OCI-LY7 (cell line): ENCODE measurements around the gene ZNF547. TPM values are rescaled to one million over a fixed set of nuclear protein-coding genes. Genes with fewer than 3 reads are reported as not detected.

ENCODE experiments used
- BruUV-seq: library from RNA; stranded (reverse); fragments of 400-500 nt; replicated peaks from 2 replicates; lab custom pipeline; 2021; lab: Mats Ljungman, UMichigan
- CTCF ChIA-PET: fragments of 300-600 bp; sonication (Branson Sonifier 250); formaldehyde crosslinking; loops from one replicate; lab custom pipeline; 2022; ENCODE audit warnings: antibody characterized with exemption; ENCODE audit not compliant: unreplicated experiment; lab: Charles Lee
- POLR2A ChIA-PET: fragments of 300-600 bp; sonication (Branson Sonifier 250); formaldehyde crosslinking; loops from one replicate; lab custom pipeline; 2022; ENCODE audit warnings: antibody characterized with exemption; lab: Charles Lee
- DNase-seq: peaks from one replicate; pipeline ENCODE4 v3.0.0-alpha.2; 2015; ENCODE audit warnings: low spot score
- H2AFZ ChIP-seq: fragments of 200-600 bp; sonication (generic), shearing (Covaris generic); 2 replicates; pipeline ENCODE4 v1.6.1; 2014; ENCODE audit warnings: mild to moderate bottlenecking, antibody characterized with exemption, low read length, moderate library complexity
- H3K27ac ChIP-seq: fragments of 200-600 bp; sonication (generic); 2 replicates; pipeline ENCODE4 v1.5.1; 2014; ENCODE audit warnings: mixed run types, low read depth, mild to moderate bottlenecking, moderate library complexity, low read length, inconsistent platforms; ENCODE audit not compliant: poor library complexity, severe bottlenecking
- H3K36me3 ChIP-seq: fragments of 200-600 bp; sonication (generic); 2 replicates; pipeline ENCODE4 v1.6.1; 2014; ENCODE audit warnings: mild to moderate bottlenecking, antibody characterized with exemption, low read length, moderate library complexity, mixed read lengths; ENCODE audit not compliant: insufficient read depth
- H3K4me1 ChIP-seq: fragments of 200-600 bp; sonication (generic); 2 replicates; pipeline ENCODE4 v1.5.1; 2014; ENCODE audit warnings: mild to moderate bottlenecking, low read length; ENCODE audit not compliant: insufficient read depth, poor library complexity, severe bottlenecking
- H3K4me2 ChIP-seq: fragments of 200-600 bp; sonication (generic); 2 replicates; pipeline ENCODE4 v1.6.1; 2014; ENCODE audit warnings: mild to moderate bottlenecking, low read length
- H3K4me3 ChIP-seq: fragments of 200-600 bp; sonication (generic); 2 replicates; pipeline ENCODE4 v1.5.1; 2014; ENCODE audit warnings: mild to moderate bottlenecking, low read depth, low read length; ENCODE audit not compliant: poor library complexity, severe bottlenecking
- H3K79me2 ChIP-seq: fragments of 200-600 bp; sonication (generic); 2 replicates; pipeline ENCODE4 v1.6.1; 2016; ENCODE audit warnings: low read depth, mild to moderate bottlenecking, low read length, moderate library complexity, mixed read lengths; ENCODE audit not compliant: insufficient read depth
- H3K9me2 ChIP-seq: fragments of 200-600 bp; sonication (generic); 2 replicates; pipeline ENCODE4 v1.6.1; 2016; ENCODE audit warnings: mild to moderate bottlenecking, low read length, mixed read lengths; ENCODE audit not compliant: insufficient read depth
- H3K9me3 ChIP-seq: fragments of 200-600 bp; sonication (generic); 2 replicates; pipeline ENCODE4 v1.6.1; 2014; ENCODE audit warnings: mild to moderate bottlenecking, mixed run types, low read length, mixed read lengths
- H4K20me1 ChIP-seq: fragments of 200-600 bp; sonication (generic); 2 replicates; pipeline ENCODE4 v1.6.1; 2014; ENCODE audit warnings: mild to moderate bottlenecking, antibody characterized with exemption, low read length, moderate library complexity, mixed read lengths; ENCODE audit not compliant: insufficient read depth
- EZH2phosphoT487 ChIP-seq: fragments of 200-600 bp; sonication (generic); IDR thresholded peaks from 2 replicates; pipeline ENCODE4 v1.6.1; 2018; ENCODE audit warnings: low read depth, borderline replicate concordance, mild to moderate bottlenecking, mixed run types, antibody characterized with exemption, low read length, moderate library complexity, mixed read lengths
- intact Hi-C: fragments of 100-400 bp; cut with micrococcal nuclease; formaldehyde crosslinking; loops from one replicate; pipeline ENCODE4 v1.10.0; 2022; ENCODE audit not compliant: unreplicated experiment
- total RNA-seq, 2 experiments: library from RNA; depleted of rRNA in 1 of 2; stranded (reverse); fragments of >200 nt in 1 of 2; shearing (Covaris generic) in 1 of 2; gene quantifications; 2 replicates each; pipeline ENCODE4 v1.2.3, GENCODE V29; 2014 to 2022
- TF ChIP-seq, protein P1 (sequence below): fragments of 200-600 bp; sonication (generic); conservative IDR thresholded peaks from 2 replicates; pipeline ENCODE4 v1.5.1; 2014; ENCODE audit warnings: mild to moderate bottlenecking, antibody characterized with exemption, low read length, moderate library complexity, mixed read lengths

ZNF547 gene
- total RNA-seq, 2 experiments from 2014 or later: 3.9 to 4.5 TPM

DNA sequence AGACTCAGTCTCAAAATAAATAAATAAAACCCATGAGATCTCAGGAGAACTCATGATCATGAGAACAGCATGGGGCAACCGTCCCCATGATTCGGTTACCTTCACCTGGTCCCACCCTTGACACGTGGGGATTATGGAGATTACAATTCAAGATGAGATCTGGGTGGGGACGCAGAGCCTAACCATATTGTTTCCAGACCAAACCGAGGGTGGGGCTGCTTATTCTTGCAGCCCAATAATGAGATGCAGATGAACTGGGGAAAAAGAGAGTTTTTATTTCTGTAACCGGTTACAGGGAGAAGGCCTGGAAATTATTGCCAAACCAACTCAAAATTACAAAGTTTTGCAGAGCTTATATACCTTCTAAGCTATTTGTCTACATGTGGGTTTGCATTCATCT lies 12.8 kb downstream of the ZNF547 start:
- peaks cover 56% of the 10 kb centered on the region for H3K36me3 ChIP-seq
- H3K4me2 ChIP-seq: no peak overlapping the region
- H3K9me3 ChIP-seq: peaks cover 26% of the 10 kb centered on the region
- H2AFZ ChIP-seq: no peak overlapping the region
- intact Hi-C loops: no loop called here
- ChIA-PET CTCF (no interaction called here), POLR2A (no interaction called here)
- H3K9me2 ChIP-seq: no peaks in the 10 kb centered on the region
- H3K79me2 ChIP-seq: no peaks in the 10 kb centered on the region
- BruUV-seq: no TSS peak
- no peak for DNase-seq
- no peak overlapping the region for H3K27ac ChIP-seq
- no peaks in the 10 kb centered on the region for H4K20me1 ChIP-seq
- H3K4me1 ChIP-seq: no peaks in the 10 kb centered on the region
- no peak overlapping the region for H3K4me3 ChIP-seq
- TF ChIP-seq EZH2phosphoT487: no peak
- TF ChIP-seq, protein P1, sequence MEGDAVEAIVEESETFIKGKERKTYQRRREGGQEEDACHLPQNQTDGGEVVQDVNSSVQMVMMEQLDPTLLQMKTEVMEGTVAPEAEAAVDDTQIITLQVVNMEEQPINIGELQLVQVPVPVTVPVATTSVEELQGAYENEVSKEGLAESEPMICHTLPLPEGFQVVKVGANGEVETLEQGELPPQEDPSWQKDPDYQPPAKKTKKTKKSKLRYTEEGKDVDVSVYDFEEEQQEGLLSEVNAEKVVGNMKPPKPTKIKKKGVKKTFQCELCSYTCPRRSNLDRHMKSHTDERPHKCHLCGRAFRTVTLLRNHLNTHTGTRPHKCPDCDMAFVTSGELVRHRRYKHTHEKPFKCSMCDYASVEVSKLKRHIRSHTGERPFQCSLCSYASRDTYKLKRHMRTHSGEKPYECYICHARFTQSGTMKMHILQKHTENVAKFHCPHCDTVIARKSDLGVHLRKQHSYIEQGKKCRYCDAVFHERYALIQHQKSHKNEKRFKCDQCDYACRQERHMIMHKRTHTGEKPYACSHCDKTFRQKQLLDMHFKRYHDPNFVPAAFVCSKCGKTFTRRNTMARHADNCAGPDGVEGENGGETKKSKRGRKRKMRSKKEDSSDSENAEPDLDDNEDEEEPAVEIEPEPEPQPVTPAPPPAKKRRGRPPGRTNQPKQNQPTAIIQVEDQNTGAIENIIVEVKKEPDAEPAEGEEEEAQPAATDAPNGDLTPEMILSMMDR: no peak

DNA sequence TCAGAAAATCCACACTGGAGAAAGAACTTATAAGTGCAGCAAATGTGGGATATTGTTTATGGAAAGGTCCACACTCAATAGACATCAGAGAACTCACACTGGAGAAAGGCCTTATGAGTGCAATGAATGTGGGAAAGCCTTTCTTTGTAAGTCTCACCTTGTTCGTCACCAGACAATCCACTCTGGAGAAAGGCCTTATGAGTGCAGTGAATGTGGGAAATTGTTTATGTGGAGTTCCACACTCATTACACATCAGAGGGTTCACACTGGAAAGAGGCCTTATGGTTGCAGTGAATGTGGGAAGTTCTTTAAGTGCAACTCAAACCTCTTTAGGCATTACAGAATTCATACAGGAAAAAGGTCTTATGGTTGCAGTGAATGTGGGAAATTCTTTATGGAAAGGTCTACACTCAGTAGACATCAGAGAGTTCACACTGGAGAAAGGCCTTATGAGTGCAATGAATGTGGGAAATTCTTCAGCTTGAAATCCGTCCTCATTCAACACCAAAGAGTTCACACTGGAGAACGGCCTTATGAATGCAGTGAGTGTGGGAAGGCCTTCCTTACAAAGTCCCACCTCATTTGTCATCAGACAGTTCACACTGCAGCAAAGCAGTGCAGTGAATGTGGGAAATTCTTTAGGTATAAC lies 14.3 kb downstream of the ZNF547 start:
- Histone ChIP-seq H2AFZ (no peak overlapping the region), H3K27ac (no peak overlapping the region), H3K4me1 (no peaks in the 10 kb centered on the region), H3K9me2 (no peaks in the 10 kb centered on the region), H3K9me3 (peaks cover 26% of the 10 kb centered on the region), H3K36me3 (peaks cover 49% of the 10 kb centered on the region), H3K4me2 (no peak overlapping the region), H3K79me2 (no peaks in the 10 kb centered on the region), H4K20me1 (no peaks in the 10 kb centered on the region), H3K4me3 (no peak overlapping the region)
- POLR2A ChIA-PET: no interaction called here
- intact Hi-C loops: no loop called here
- TF ChIP-seq, protein P1: no peak
- TF ChIP-seq EZH2phosphoT487: no peak
- TSS peak; percentile 55 for BruUV-seq
- CTCF ChIA-PET: no interaction called here
- DNase-seq: no peak

DNA sequence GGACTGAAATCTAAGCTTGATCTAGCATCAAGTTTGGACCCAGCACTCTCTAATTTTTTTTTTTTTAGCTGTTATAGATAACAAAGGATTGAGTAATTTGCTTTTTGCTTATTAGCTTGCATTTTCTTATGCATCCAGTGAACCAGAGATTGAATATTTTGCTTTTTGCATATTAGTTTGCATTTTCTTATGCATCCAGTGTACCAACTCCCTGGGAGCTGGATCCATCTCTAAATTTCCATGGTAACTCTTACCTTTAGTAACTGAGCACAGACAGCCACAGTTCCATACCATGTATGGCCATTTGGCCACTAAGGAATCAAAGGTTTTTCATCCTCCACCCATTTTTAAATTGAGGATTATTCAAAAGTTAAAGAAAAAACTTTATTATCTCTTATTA lies 17.6 kb downstream of the ZNF547 start:
- no peaks in the 10 kb centered on the region for H3K4me1 ChIP-seq
- ChIA-PET CTCF (no interaction called here), POLR2A (no interaction called here)
- peaks cover 24% of the 10 kb centered on the region for H3K36me3 ChIP-seq
- no TSS peak for BruUV-seq
- intact Hi-C loops: no loop called here
- no peaks in the 10 kb centered on the region for H3K9me2 ChIP-seq
- no peak for DNase-seq
- H4K20me1 ChIP-seq: no peaks in the 10 kb centered on the region
- H3K27ac ChIP-seq: no peak overlapping the region
- H2AFZ ChIP-seq: no peak overlapping the region
- no peaks in the 10 kb centered on the region for H3K79me2 ChIP-seq
- peaks cover 18% of the 10 kb centered on the region; the same call in 1 of the 2 replicates for H3K9me3 ChIP-seq
- no peak for TF ChIP-seq EZH2phosphoT487
- TF ChIP-seq, protein P1: no peak
- no peak overlapping the region for H3K4me3 ChIP-seq
- no peak overlapping the region for H3K4me2 ChIP-seq
